GM12865 (cell line): Measurements from ENCODE around the gene NIFK.
A peak's percentile ranks its signal among the peaks of the same experiment; 100 is the strongest.
"Not testable (repeated sequence)": the region's sequence is repeated elsewhere in the genome, so short reads cannot be mapped to it uniquely, and the experiment has no call there.

Source experiments
- DNase-seq: peaks from one replicate; pipeline ENCODE4 v3.0.0; 2010; ENCODE audit warnings: low read depth
- H3K4me3 ChIP-seq: 2 replicates; pipeline ENCODE4 v1.5.1; 2011; ENCODE audit warnings: mild to moderate bottlenecking, low read depth, low read length, control low read depth
- CTCF ChIP-seq: IDR thresholded peaks from 2 replicates; pipeline ENCODE4 v1.5.1; 2011; ENCODE audit warnings: low read length, control low read depth, low read depth, inconsistent platforms; ENCODE audit not compliant: insufficient read depth; ENCODE audit errors: missing control alignments

NIFK gene

GRCh38 chr2:121705390-121705789 is 31.3 kb downstream of the NIFK start:
- no peak for TF ChIP-seq CTCF
- DNase-seq = no peak
- H3K4me3 ChIP-seq = no peak overlapping the region

GRCh38 chr2:121701761-121702160 is 34.9 kb downstream of the NIFK start:
- DNase-seq, H3K4me3 ChIP-seq: not testable (repeated sequence)

GRCh38 chr2:121699421-121700333 is 37.0 kb downstream of the NIFK start:
- DNase-seq = peak; percentile 84
- no peak for TF ChIP-seq CTCF
- peak overlapping the region; percentile 10 for H3K4me3 ChIP-seq

GRCh38 chr2:121698318-121698930 is 38.3 kb downstream of the NIFK start:
- no peak overlapping the region for H3K4me3 ChIP-seq
- DNase-seq = no peak
- TF ChIP-seq CTCF = no peak

- H3K4me3 ChIP-seq = no peak overlapping the region
- no peak for DNase-seq
- no peak for TF ChIP-seq CTCF
These were observed 39.5 kb downstream of the NIFK start for GRCh38 chr2:121697108-121697631.

- DNase-seq = no peak
- TF ChIP-seq CTCF = no peak
- H3K4me3 ChIP-seq = no peak overlapping the region
These were observed 40.2 kb downstream of the NIFK start for GRCh38 chr2:121696410-121696930.

- DNase-seq = no peak
- H3K4me3 ChIP-seq = no peak overlapping the region
- TF ChIP-seq CTCF = no peak
These were observed 41.6 kb downstream of the NIFK start for GRCh38 chr2:121695171-121695451.
